Smooth muscle cell (in vitro differentiated cells): ENCODE data around the gene AGFG1. TPM values are rescaled to one million over a fixed set of nuclear protein-coding genes. Genes with fewer than 3 reads are reported as not detected.

Experiments
- DNase-seq: peaks from one replicate; lab custom pipeline; 2025; ENCODE audit not compliant: unreplicated experiment; lab: John Stamatoyannopoulos, UW
- H2AFZ ChIP-seq: fragments of 200-600 bp; sonication (generic); 2 replicates; pipeline ENCODE4 v1.6.0; 2016; ENCODE audit warnings: antibody characterized with exemption, low read depth, mild to moderate bottlenecking
- H3F3A ChIP-seq: fragments of 200-600 bp; sonication (generic); 2 replicates; pipeline ENCODE4 v1.6.0; 2017; ENCODE audit warnings: antibody characterized with exemption, low read depth
- H3K27ac ChIP-seq: fragments of 200-600 bp; sonication (generic); 2 replicates; pipeline ENCODE4 v1.5.1; 2016; ENCODE audit warnings: low read depth, mild to moderate bottlenecking
- H3K27me3 ChIP-seq: fragments of 200-600 bp; sonication (generic); 2 replicates; pipeline ENCODE4 v1.6.1; 2016; ENCODE audit warnings: low read depth, mild to moderate bottlenecking
- H3K36me3 ChIP-seq: fragments of 200-600 bp; sonication (generic); 2 replicates; pipeline ENCODE4 v1.5.1; 2016; ENCODE audit warnings: low read depth
- H3K4me1 ChIP-seq: fragments of 200-600 bp; sonication (generic); 2 replicates; pipeline ENCODE4 v1.5.1; 2016; ENCODE audit warnings: low read depth
- H3K4me2 ChIP-seq: fragments of 200-600 bp; sonication (generic); 2 replicates; pipeline ENCODE4 v1.6.0; 2016; ENCODE audit warnings: mild to moderate bottlenecking
- H3K4me3 ChIP-seq: fragments of 200-600 bp; sonication (generic); 2 replicates; pipeline ENCODE4 v1.5.1; 2016; ENCODE audit warnings: mild to moderate bottlenecking
- H3K79me2 ChIP-seq: fragments of 200-600 bp; sonication (generic); 2 replicates; pipeline ENCODE4 v1.6.0; 2016; ENCODE audit warnings: low read depth, mild to moderate bottlenecking
- H3K9ac ChIP-seq: fragments of 200-600 bp; sonication (generic); 2 replicates; pipeline ENCODE4 v1.6.0; 2016; ENCODE audit warnings: low read depth
- H3K9me3 ChIP-seq: fragments of 200-600 bp; sonication (generic); replicated peaks from 2 replicates; pipeline ENCODE4 v1.5.1; 2016; ENCODE audit warnings: low read depth
- H4K20me1 ChIP-seq: fragments of 200-600 bp; sonication (generic); 2 replicates; pipeline ENCODE4 v1.6.0; 2016; ENCODE audit warnings: low read depth
- CTCF ChIP-seq: fragments of 200-600 bp; sonication (generic); IDR thresholded peaks from 2 replicates; pipeline ENCODE4 v1.5.1; 2017; ENCODE audit warnings: borderline replicate concordance, mild to moderate bottlenecking, antibody characterized with exemption; ENCODE audit not compliant: insufficient read depth, poor library complexity, severe bottlenecking
- WGBS: methylation state at CpG from one replicate; pipeline ENCODE4 v1.1.7; 2016; ENCODE audit warnings: low lambda C conversion rate; 5-methylcytosine and 5-hydroxymethylcytosine counted together
- polyA plus RNA-seq: library from polyadenylated mRNA; unstranded; fragments of >200 nt; fragmentation: Nextera tagmentation; extraction: Ambion mirVana; gene quantifications from 2 replicates; pipeline ENCODE4 v1.2.1, GENCODE V29; 2016
- total RNA-seq: library from RNA; depleted of rRNA; stranded (reverse); fragments of >200 nt; gene quantifications from 2 replicates; pipeline ENCODE4 v1.2.3, GENCODE V29; 2014

AGFG1 gene
- total and polyA plus RNA-seq, 2 experiments from 2014 or later: 60.5 to 127 TPM

- no peak for TF ChIP-seq CTCF
- 96% methylated on average over 3 of the region's 3 CpGs for WGBS
- no peaks in the 10 kb centered on the region for H3K9me3 ChIP-seq
- no peak overlapping the region for H3K4me3 ChIP-seq
- no peak overlapping the region for H3K27ac ChIP-seq
- no peaks in the 10 kb centered on the region for H3K36me3 ChIP-seq
- no peaks in the 10 kb centered on the region for H3K4me1 ChIP-seq
- no peaks in the 10 kb centered on the region for H4K20me1 ChIP-seq
- DNase-seq: no peak
- H3K27me3 ChIP-seq: no peaks in the 10 kb centered on the region
- H2AFZ ChIP-seq: no peak overlapping the region
- no peaks in the 10 kb centered on the region for H3K79me2 ChIP-seq
- no peaks in the 10 kb centered on the region for H3F3A ChIP-seq
- H3K4me2 ChIP-seq: no peak overlapping the region
- H3K9ac ChIP-seq: no peak overlapping the region
These were observed 130.4 kb downstream of the AGFG1 start for GRCh38 chr2:227602358-227602757.

GRCh38 chr2:227606476-227606875 lies 134.5 kb downstream of the AGFG1 start:
- H3F3A ChIP-seq: no peaks in the 10 kb centered on the region
- H3K27ac ChIP-seq: no peak overlapping the region
- 91% methylated on average over 1 of the region's 1 CpG for WGBS
- no peaks in the 10 kb centered on the region for H3K4me1 ChIP-seq
- H3K4me2 ChIP-seq: no peak overlapping the region
- H2AFZ ChIP-seq: no peak overlapping the region
- no peak for TF ChIP-seq CTCF
- no peaks in the 10 kb centered on the region for H3K9me3 ChIP-seq
- no peaks in the 10 kb centered on the region for H3K27me3 ChIP-seq
- H4K20me1 ChIP-seq: no peaks in the 10 kb centered on the region
- no peak for DNase-seq
- H3K4me3 ChIP-seq: no peak overlapping the region
- H3K36me3 ChIP-seq: no peaks in the 10 kb centered on the region
- H3K9ac ChIP-seq: no peak overlapping the region
- H3K79me2 ChIP-seq: no peaks in the 10 kb centered on the region

GRCh38 chr2:227607941-227608340 lies 136.0 kb downstream of the AGFG1 start:
- no peaks in the 10 kb centered on the region for H4K20me1 ChIP-seq
- H3K27ac ChIP-seq: peak overlapping the region; percentile 22
- no peaks in the 10 kb centered on the region for H3K4me1 ChIP-seq
- 25% methylated on average over 3 of the region's 3 CpGs for WGBS
- no peaks in the 10 kb centered on the region for H3K27me3 ChIP-seq
- no peak overlapping the region for H3K9ac ChIP-seq
- peak overlapping the region; percentile 27 for H3K4me2 ChIP-seq
- H3K79me2 ChIP-seq: no peaks in the 10 kb centered on the region
- no peak overlapping the region for H3K4me3 ChIP-seq
- H2AFZ ChIP-seq: no peak overlapping the region
- no peak for TF ChIP-seq CTCF
- H3F3A ChIP-seq: no peaks in the 10 kb centered on the region
- no peak for DNase-seq
- H3K36me3 ChIP-seq: no peaks in the 10 kb centered on the region
- H3K9me3 ChIP-seq: no peaks in the 10 kb centered on the region

DNA sequence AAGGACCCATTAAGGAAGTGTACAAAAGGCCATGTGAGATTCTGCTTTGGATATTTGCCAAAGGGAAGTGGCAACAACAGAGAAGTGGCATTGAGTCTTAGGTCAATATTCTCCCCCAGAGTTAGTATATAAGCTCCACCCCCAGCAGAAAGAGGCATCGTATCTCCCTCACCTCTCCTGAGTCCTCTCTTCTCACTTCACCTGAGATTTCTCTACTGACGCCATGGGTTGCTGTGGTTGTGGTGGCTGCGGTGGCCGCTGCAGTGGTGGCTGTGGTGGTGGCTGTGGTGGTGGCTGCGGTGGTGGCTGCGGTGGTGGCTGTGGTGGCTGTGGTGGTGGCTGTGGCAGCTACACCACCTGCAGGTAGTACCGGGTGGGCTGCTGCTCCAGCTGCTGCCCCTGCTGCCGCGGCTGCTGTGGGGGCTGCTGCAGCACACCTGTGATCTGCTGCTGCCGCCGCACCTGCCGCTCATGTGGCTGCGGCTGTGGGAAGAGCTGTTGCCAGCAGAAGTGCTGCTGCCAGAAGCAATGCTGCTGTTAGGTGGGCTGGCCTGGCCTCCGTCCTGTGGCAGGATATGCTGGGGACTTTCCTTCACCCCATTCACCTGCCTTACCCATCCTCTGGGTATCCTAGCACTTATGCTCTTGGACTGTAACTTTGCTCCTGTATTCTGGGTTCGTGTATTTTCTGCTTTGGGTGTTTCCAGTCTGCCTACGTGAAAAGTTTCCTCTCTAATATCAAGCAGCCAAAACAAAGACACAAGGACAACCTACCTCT lies 136.8 kb downstream of the AGFG1 start:
- 96% methylated on average over 16 of the region's 16 CpGs for WGBS
- no peaks in the 10 kb centered on the region for H3K79me2 ChIP-seq
- no peaks in the 10 kb centered on the region for H4K20me1 ChIP-seq
- H3K4me3 ChIP-seq: no peak overlapping the region
- H3K27me3 ChIP-seq: no peaks in the 10 kb centered on the region
- DNase-seq: no peak
- H2AFZ ChIP-seq: no peak overlapping the region
- H3K9ac ChIP-seq: no peak overlapping the region
- no peaks in the 10 kb centered on the region for H3K9me3 ChIP-seq
- no peak overlapping the region for H3K4me2 ChIP-seq
- no peak overlapping the region for H3K27ac ChIP-seq
- TF ChIP-seq CTCF: no peak
- no peaks in the 10 kb centered on the region for H3F3A ChIP-seq
- no peaks in the 10 kb centered on the region for H3K4me1 ChIP-seq
- no peaks in the 10 kb centered on the region for H3K36me3 ChIP-seq
